Raji (cell line): Measurements from ENCODE around the gene PDS5A.

Source experiments
- POLR2A ChIP-seq: IDR thresholded peaks from 2 replicates; pipeline ENCODE4 v1.6.1; 2011; ENCODE audit warnings: low read depth, low read length, control low read depth; ENCODE audit not compliant: insufficient read depth

PDS5A gene

GRCh38 chr4:39865280-39865679 lies 112.4 kb downstream of the PDS5A start:
- TF ChIP-seq POLR2A = no peak

DNA sequence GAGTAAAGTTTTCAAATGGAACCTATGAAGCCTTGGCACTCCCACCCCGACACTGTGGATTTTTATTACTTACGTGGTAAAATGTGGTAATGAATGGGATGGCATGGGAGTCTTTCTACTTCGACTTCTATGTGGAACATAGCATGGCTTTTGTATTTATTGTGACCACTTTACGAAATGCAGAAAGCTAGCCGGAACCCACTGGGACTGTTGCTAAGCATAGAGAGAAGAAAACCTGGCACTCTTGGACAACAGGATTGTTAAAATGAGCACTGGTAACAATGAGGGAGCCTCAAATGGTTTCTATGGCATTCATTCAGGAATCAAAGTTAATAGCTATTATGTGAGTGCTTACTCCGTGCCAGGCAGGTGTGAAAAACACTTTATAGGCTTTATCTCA lies 113.3 kb downstream of the PDS5A start:
- TF ChIP-seq POLR2A = no peak

DNA sequence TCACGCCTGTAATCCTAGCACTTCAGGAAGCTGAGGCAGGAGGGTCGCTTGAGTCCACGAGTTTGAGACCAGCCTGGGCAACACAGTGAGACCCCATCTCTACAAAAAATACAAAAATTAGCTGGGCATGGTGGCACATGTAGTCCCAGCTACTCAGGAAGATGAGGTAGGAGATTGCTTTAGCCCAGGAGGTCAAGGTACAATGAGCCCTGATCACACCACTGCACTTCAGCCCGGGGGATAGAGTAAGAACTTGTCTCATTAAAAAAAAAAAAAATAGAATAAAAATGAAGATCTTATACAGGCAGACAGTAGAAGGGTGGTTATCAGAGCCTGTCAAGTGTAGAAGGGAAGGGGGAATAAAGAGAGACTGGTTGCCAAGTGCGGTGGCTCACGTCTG lies 116.9 kb downstream of the PDS5A start:
- TF ChIP-seq POLR2A = no peak

DNA sequence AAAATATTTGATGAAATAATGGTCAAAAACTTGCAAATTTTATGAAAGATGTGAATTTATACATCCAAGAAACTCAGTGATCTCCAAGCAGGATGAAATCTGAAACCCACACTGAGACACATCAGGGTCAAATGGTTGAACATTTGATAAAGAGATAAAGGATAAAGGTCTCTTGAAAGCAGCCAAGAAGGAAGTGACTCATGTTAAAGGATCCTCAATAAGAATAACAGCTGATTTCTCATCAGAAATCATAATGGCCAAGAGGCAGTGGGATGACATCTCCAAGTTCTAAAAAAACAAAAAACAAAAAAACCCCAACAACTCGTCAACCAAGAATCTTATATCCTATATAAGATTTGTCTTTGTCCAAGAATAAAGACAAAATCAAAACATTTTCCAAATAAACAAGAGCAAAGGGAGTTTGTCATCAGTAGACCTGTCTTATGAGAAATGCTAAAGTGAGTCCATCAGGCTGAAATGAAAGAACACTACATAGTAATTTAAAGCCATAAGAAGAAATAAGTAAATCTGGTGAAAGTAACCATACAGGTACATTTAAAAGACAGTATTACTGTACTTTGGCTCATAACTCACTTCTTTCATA lies 121.7 kb downstream of the PDS5A start:
- TF ChIP-seq POLR2A = no peak

DNA sequence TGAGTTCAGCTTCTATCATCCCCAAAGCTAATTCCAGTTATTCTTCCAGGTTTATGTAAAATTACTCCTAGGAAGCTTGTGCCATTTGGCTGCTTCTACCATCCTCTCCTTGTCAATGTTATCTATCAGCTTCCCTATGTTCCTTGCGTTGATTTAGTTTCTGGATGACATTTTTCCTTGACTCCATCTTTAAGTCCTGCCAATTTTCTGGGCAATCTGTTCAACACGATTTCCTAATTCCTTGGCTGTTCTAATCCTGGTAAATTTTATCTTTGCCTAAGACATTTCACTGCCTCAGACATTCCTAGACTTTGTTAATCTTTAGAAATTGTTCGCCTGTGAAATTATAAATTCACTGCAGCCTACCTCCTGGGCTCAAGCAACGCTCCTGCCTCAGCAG lies 125.1 kb downstream of the PDS5A start:
- no peak for TF ChIP-seq POLR2A

DNA sequence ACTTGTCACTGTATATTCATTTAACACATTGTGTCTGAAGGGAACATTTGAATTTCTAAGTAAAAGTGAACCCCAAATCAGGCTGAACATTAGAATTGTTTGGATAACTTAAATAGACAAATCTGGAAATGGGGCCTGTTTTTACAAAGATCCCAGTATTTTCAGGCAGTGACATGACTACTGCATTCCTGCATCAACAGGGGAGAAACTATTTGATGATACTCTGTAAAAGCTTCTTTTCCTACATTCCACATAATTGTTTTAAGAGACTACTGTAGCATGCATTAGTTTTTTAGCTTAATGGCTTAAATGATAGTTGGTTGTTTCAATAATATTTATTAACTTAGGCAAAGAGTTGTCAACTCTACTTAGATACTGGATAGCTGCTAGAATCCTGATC lies 127.0 kb downstream of the PDS5A start:
- TF ChIP-seq POLR2A = no peak

DNA sequence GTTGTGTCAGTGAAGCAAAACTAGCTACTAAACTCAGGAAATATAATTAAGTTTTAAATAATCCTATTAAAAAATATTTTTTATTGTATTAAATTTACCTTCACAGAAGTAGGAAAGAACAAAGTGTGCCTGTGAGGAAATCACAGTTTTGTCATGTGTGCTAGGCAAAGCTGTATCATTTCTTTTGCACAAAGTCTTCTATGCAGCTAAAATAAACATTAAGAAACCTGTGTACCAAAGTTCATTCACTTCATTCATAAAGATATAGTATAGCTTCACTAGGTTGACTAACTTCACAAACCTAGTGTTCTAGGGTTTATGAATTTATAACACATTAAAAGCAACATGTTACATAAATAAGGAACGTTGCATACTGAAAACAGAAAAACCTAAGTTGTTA lies 131.0 kb downstream of the PDS5A start:
- TF ChIP-seq POLR2A = no peak

GRCh38 chr4:39846120-39846519 lies 131.6 kb downstream of the PDS5A start:
- TF ChIP-seq POLR2A = no peak

GRCh38 chr4:39841894-39842293 lies 135.8 kb downstream of the PDS5A start:
- TF ChIP-seq POLR2A = no peak

- TF ChIP-seq POLR2A = no peak
These were observed 137.7 kb downstream of the PDS5A start for GRCh38 chr4:39840027-39840426.

- no peak for TF ChIP-seq POLR2A
These were observed 143.4 kb downstream of the PDS5A start for GRCh38 chr4:39834269-39834668.

GRCh38 chr4:39825741-39826231 lies 151.9 kb downstream of the PDS5A start:
- no peak for TF ChIP-seq POLR2A

DNA sequence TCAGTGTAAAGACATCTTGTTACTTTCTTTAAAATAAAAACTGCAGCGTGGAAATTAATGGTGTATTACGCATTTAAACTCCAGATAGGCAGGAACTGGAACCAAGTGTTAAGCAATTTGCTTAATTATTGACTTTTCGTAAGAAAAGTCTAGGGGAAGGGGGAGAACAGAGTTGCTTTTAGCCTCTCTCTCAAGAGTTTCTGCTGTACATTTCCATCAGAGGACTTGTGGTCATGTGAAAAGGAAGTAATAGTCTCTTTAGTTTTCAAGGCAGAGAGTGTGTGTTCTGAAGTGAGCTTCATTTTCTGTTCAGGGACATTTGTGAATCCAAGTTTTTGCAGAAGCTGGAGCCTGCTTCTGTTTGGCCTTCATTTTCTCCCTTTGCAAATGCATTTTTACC lies 152.6 kb downstream of the PDS5A start:
- TF ChIP-seq POLR2A = no peak

GRCh38 chr4:39823191-39823590 lies 154.5 kb downstream of the PDS5A start:
- TF ChIP-seq POLR2A = no peak

- no peak for TF ChIP-seq POLR2A
These were observed 155.0 kb downstream of the PDS5A start for GRCh38 chr4:39822662-39823061.

DNA sequence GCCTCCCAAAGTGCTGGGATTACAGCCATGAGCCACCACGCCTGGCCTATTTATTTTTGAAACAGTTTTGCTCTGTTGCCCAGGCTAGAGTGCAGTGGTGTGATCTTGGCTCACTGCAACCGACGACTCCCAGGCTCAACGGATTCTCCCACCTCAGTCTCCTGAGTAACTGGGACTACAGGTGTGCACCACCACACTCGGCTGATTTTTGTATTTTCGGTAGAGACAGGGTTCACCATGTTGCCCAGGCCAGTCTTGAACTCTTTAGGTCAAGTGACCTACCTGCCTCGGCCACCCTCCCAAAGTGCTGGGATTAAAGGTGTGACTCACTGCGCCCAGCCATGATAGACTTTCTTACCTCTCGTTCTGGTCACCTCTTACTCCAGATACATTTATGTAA lies 155.8 kb downstream of the PDS5A start:
- no peak for TF ChIP-seq POLR2A

DNA sequence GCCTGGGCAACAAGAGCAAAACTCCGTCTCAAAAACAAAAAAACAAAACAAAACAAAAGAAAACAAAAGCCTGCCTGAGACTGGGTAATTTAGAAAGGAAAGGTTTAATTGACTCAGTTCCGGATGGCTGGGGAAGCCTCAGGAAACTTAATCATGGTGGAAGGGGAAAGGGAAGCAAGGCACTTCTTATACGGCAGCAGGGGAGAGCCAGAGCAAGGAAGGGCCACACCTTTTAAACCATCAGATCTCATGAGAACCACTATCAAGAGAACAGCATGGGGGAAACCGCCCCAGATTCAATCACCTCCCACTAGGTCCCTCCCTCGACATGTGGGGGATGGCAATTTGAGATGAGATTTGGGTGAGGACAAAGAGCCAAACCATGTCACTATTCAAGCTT lies 157.5 kb downstream of the PDS5A start:
- TF ChIP-seq POLR2A = no peak
